ENCODE data around the gene RGSL1. TPM values are rescaled to one million over a fixed set of nuclear protein-coding genes. Genes with fewer than 3 reads are reported as not detected.

RGSL1 gene
- total RNA-seq, 1 experiment from 2014 or later: not detected

- H3K27me3 ChIP-seq (ENCODE audit: control insufficient read depth, insufficient read depth, low read length): no peaks in the 10 kb centered on the region
- CTCF ChIA-PET: no interaction called here
- no peak for DNase-seq (ENCODE audit: low read depth, low spot score)
- H3K27ac ChIP-seq (ENCODE audit: low read length): no peak overlapping the region
- TF ChIP-seq POLR2AphosphoS5 (IDR thresholded peaks at IDR 0.05; ENCODE audit: low read depth, low read length) (no peak), CTCF (IDR thresholded peaks at IDR 0.05) (no peak), REST (IDR thresholded peaks at IDR 0.05; ENCODE audit: insufficient read depth in 1 of 2, low read depth in 2 of 2, low read length in 1 of 2) (no peak), SIN3A (IDR thresholded peaks at IDR 0.05; ENCODE audit: borderline replicate concordance, insufficient read depth, low read depth, low read length) (no peak), TCF7L2 (IDR thresholded peaks at IDR 0.05; ENCODE audit: low read depth, low read length) (no peak)
- BruUV-seq (replicated peaks): no TSS peak
- H3K4me1 ChIP-seq (ENCODE audit: control insufficient read depth, insufficient read depth, low read length): no peaks in the 10 kb centered on the region
- H3K9me3 ChIP-seq (ENCODE audit: control insufficient read depth, insufficient read depth, low read depth, low read length): no peaks in the 10 kb centered on the region
- in situ Hi-C loops (cut with HindIII; ENCODE audit: low pct_unique_long_range_greater_than_20kb, low sequenced_read_pairs) (no loop called here), intact Hi-C loops (cut with micrococcal nuclease; ENCODE audit: unreplicated experiment) (no loop called here)
- POLR2A ChIA-PET: no interaction called here
- H3K4me3 ChIP-seq (ENCODE audit: low read depth in 2 of 2, low read length in 2 of 2): no peak overlapping the region
- H3K36me3 ChIP-seq (ENCODE audit: control insufficient read depth, insufficient read depth, low read length): no peaks in the 10 kb centered on the region
- ATAC-seq: no peak
These were observed 23.6 kb downstream of the RGSL1 start for GRCh38 chr1:182473556-182473955.

- no peaks in the 10 kb centered on the region for H3K36me3 ChIP-seq (ENCODE audit: control insufficient read depth, insufficient read depth, low read length)
- ChIA-PET POLR2A (no interaction called here), CTCF (no interaction called here)
- intact Hi-C loops (cut with micrococcal nuclease; ENCODE audit: unreplicated experiment) (no loop called here), in situ Hi-C loops (cut with HindIII; ENCODE audit: low pct_unique_long_range_greater_than_20kb, low sequenced_read_pairs) (no loop called here)
- no peak overlapping the region for H3K27ac ChIP-seq (ENCODE audit: low read length)
- H3K4me3 ChIP-seq (ENCODE audit: low read depth in 2 of 2, low read length in 2 of 2): no peak overlapping the region
- H3K9me3 ChIP-seq (ENCODE audit: control insufficient read depth, insufficient read depth, low read depth, low read length): no peaks in the 10 kb centered on the region
- H3K27me3 ChIP-seq (ENCODE audit: control insufficient read depth, insufficient read depth, low read length): no peaks in the 10 kb centered on the region
- DNase-seq (ENCODE audit: low read depth, low spot score): no peak
- ATAC-seq: no peak
- no peaks in the 10 kb centered on the region for H3K4me1 ChIP-seq (ENCODE audit: control insufficient read depth, insufficient read depth, low read length)
- no peak for TF ChIP-seq TCF7L2 (IDR thresholded peaks at IDR 0.05; ENCODE audit: low read depth, low read length)
- no peak for TF ChIP-seq SIN3A (IDR thresholded peaks at IDR 0.05; ENCODE audit: borderline replicate concordance, insufficient read depth, low read depth, low read length)
- TF ChIP-seq REST (IDR thresholded peaks at IDR 0.05; ENCODE audit: insufficient read depth in 1 of 2, low read depth in 2 of 2, low read length in 1 of 2): no peak
- no peak for TF ChIP-seq CTCF (IDR thresholded peaks at IDR 0.05)
- TF ChIP-seq POLR2AphosphoS5 (IDR thresholded peaks at IDR 0.05; ENCODE audit: low read depth, low read length): no peak
- no TSS peak for BruUV-seq (replicated peaks)
These were observed 26.7 kb downstream of the RGSL1 start for GRCh38 chr1:182476625-182477024.

Data from Panc1 (cell line).